HG02938 (cell line): ENCODE measurements around the gene BLMH.

Experiments used
- ATAC-seq: cut with Tn5 transposase; IDR thresholded peaks from one replicate; pipeline ENCODE4 v1.9.1; 2021; ENCODE audit warnings: mild to moderate bottlenecking, moderate library complexity; ENCODE audit not compliant: unreplicated experiment

The BLMH gene

GRCh38 chr17:30291543-30292285 is at the start of gene BLMH:
TSS of gene BLMH (minus strand) at chr17:30291944. CDS start at chr17:30291819, 125 bp downstream.
- ATAC-seq, result no peak

- no peak for ATAC-seq
These were observed 49.1 kb upstream of the BLMH start for GRCh38 chr17:30340801-30341356.

GRCh38 chr17:30339086-30339485 is 47.3 kb upstream of the BLMH start:
- no peak for ATAC-seq

GRCh38 chr17:30337393-30337999 is 45.8 kb upstream of the BLMH start:
- ATAC-seq, result no peak

- no peak for ATAC-seq
These were observed 44.8 kb upstream of the BLMH start for GRCh38 chr17:30336369-30337171.

GRCh38 chr17:30334421-30334820 is 42.7 kb upstream of the BLMH start:
- ATAC-seq, result no peak

- ATAC-seq, result no peak
These were observed 42.0 kb upstream of the BLMH start, which contains the start of gene TMIGD1 for GRCh38 chr17:30333503-30334360. TSS of gene TMIGD1 (minus strand) at chr17:30334057. CDS start at chr17:30332133, 1,924 bp downstream.

- peak; percentile 63 for ATAC-seq
These were observed 40.4 kb upstream of the BLMH start for GRCh38 chr17:30332057-30332542.

GRCh38 chr17:30326809-30327208 is 35.1 kb upstream of the BLMH start:
- ATAC-seq, result no peak

GRCh38 chr17:30324723-30325122 is 33.0 kb upstream of the BLMH start:
- ATAC-seq, result no peak

GRCh38 chr17:30323895-30324319 is 32.2 kb upstream of the BLMH start:
- ATAC-seq, result no peak

GRCh38 chr17:30323262-30323894 is 31.6 kb upstream of the BLMH start:
- no peak for ATAC-seq

- no peak for ATAC-seq
These were observed 29.6 kb upstream of the BLMH start for GRCh38 chr17:30321314-30321713.

- ATAC-seq, result no peak
These were observed 26.4 kb upstream of the BLMH start for GRCh38 chr17:30318155-30318554.

GRCh38 chr17:30316736-30317135 is 25.0 kb upstream of the BLMH start:
- no peak for ATAC-seq

- ATAC-seq, result no peak
These were observed 23.4 kb upstream of the BLMH start for GRCh38 chr17:30315106-30315505.

GRCh38 chr17:30314474-30314873 is 22.7 kb upstream of the BLMH start:
- no peak for ATAC-seq

- ATAC-seq, result no peak
These were observed 20.5 kb upstream of the BLMH start for GRCh38 chr17:30312226-30312625.

- ATAC-seq, result no peak
These were observed 18.8 kb upstream of the BLMH start for GRCh38 chr17:30310562-30310961.

- no peak for ATAC-seq
These were observed 17.8 kb upstream of the BLMH start for GRCh38 chr17:30309591-30309990.
